Measurements from ENCODE around the gene ANKRD10. TPM values are rescaled to one million over a fixed set of nuclear protein-coding genes. Genes with fewer than 3 reads are reported as not detected.

The ANKRD10 gene
- total and polyA plus RNA-seq, 2 of the 8 experiments (the other 6 are each of a cell fraction or from before 2014, with no cell fraction given): 146 to 218 TPM

DNA sequence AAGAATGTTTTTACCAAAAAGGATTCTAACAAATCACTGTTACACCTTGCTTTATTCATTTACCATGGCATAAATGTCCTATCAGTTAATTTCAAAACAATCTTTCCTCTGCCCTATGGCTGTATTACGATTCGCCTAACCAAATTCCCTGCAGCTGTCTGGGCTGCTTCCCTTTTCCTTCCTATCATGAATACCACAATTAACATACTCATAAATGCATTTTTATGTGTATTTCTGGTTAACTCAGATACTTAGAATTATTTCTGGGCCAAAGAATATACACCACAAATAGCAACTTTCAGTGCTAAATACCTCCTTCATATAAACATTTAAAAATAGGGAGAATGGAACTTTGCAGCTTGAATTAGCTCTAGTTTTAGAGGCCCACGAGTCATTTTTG lies 30.4 kb downstream of the ANKRD10 start:
- H3K4me2 ChIP-seq (ENCODE audit: insufficient read depth in 1 of 2, low read depth in 2 of 2, low read length in 2 of 2): no peak overlapping the region
- H3K23me2 ChIP-seq (ENCODE audit: low read depth, low read length): no peaks in the 10 kb centered on the region
- peaks cover 0 to 5% (median under 1%) of the 10 kb centered on the region in 4 experiments; a peak in 1 of 8 replicates for H3K36me3 ChIP-seq (ENCODE audit: control insufficient read depth in 2 of 4, insufficient read depth in 4 of 4, low read length in 3 of 4)
- no peak overlapping the region for H2BK12ac ChIP-seq (ENCODE audit: low read depth, low read length)
- no peak overlapping the region for H3K27ac ChIP-seq (ENCODE audit: low read depth, low read length)
- H2BK20ac ChIP-seq (ENCODE audit: low read length): no peak overlapping the region
- ChIA-PET POLR2A (ENCODE audit: partially characterized antibody) (interaction anchor here (0.8 to 7.2 kb wide), 4 partner anchors 9 to 29 kb away, joined by 3 to 50 read pairs (median 10); partner anchors contain the start of gene ANKRD10), CTCF (ENCODE audit: partially characterized antibody) (interaction anchor here (0.7 to 2.5 kb wide), 5 partner anchors 10 to 240 kb away, joined by 3 to 11 read pairs (median 3); no protein-coding TSS in a partner anchor)
- H4K20me1 ChIP-seq (replicated peaks in 1 of 2; ENCODE audit: control insufficient read depth in 1 of 2, insufficient read depth in 2 of 2, low read length in 2 of 2): peaks cover 0 to 6% of the 10 kb centered on the region in 2 experiments
- DNase-seq (ENCODE audit: low read depth in 1 of 2, low spot score in 2 of 2) (no peak), FAIRE-seq (no peak)
- H2BK15ac ChIP-seq (ENCODE audit: low read length): no peak overlapping the region
- H3K9ac ChIP-seq (replicated peaks in 1 of 4; ENCODE audit: extremely low read depth in 1 of 4, low read depth in 3 of 4, low read length in 3 of 4): no peak overlapping the region
- H3K56ac ChIP-seq (replicated peaks; ENCODE audit: insufficient read length, low read depth, low read length): no peak overlapping the region
- H3K14ac ChIP-seq (ENCODE audit: insufficient read length): no peak overlapping the region
- H3K27me3 ChIP-seq (replicated peaks in 1 of 4; ENCODE audit: control insufficient read depth in 3 of 4, extremely low read depth in 1 of 4, insufficient read depth in 3 of 4, low read length in 3 of 4): no peaks in the 10 kb centered on the region
- no peak overlapping the region for H2AFZ ChIP-seq (ENCODE audit: low read length)
- H3K4me1 ChIP-seq (replicated peaks in 1 of 4; ENCODE audit: control insufficient read depth in 3 of 4, insufficient read depth in 4 of 4, low read length in 3 of 4): peaks cover 2 to 7% (median 4%) of the 10 kb centered on the region in 4 experiments; a peak in 5 of 7 replicates
- no peak overlapping the region for H2AK5ac ChIP-seq (ENCODE audit: low read depth, low read length)
- no peak overlapping the region for H4K5ac ChIP-seq (ENCODE audit: insufficient read length, low read depth, low read length)
- no peaks in the 10 kb centered on the region for H3K79me2 ChIP-seq (ENCODE audit: control insufficient read depth in 1 of 2, insufficient read depth in 2 of 2, low read length in 2 of 2)
- no peak overlapping the region for H2BK120ac ChIP-seq (replicated peaks; ENCODE audit: low read depth, low read length)
- H4K91ac ChIP-seq (replicated peaks; ENCODE audit: insufficient read length, low read length): no peak overlapping the region
- TF ChIP-seq BCL11A (IDR thresholded peaks at IDR 0.05; ENCODE audit: low read depth in 2 of 2, low read length in 2 of 2) (no peak), ZNF274 (IDR thresholded peaks at IDR 0.05; ENCODE audit: borderline replicate concordance, extremely low read depth, low read length) (no peak), ASH2L (IDR thresholded peaks at IDR 0.05; ENCODE audit: low read length) (no peak), TBP (IDR thresholded peaks at IDR 0.05; ENCODE audit: low read depth, low read length) (no peak)
- H3K23ac ChIP-seq (ENCODE audit: insufficient read length): no peak overlapping the region
- 89% methylated on average over 3 of the region's 3 CpGs; no CpG with 5 or more reads in 1 of the 2 experiments for WGBS, 2 experiments (ENCODE audit: extremely low coverage in 1 of 2, insufficient coverage in 1 of 2, insufficient read length in 1 of 2, insufficient replicate concordance in 2 of 2, low coverage in 1 of 2, low lambda C conversion rate in 2 of 2, missing lambda C conversion rate in 1 of 2)
- no peak overlapping the region for H3K4me3 ChIP-seq (ENCODE audit: extremely low read depth in 1 of 4, insufficient read depth in 2 of 4, low read depth in 3 of 4, low read length in 4 of 4)
- H3K18ac ChIP-seq (ENCODE audit: extremely low read depth, low read length): no peak overlapping the region
- no peak overlapping the region for H3K4ac ChIP-seq (replicated peaks; ENCODE audit: insufficient read length, low read depth, low read length)
- H3K79me1 ChIP-seq (ENCODE audit: low read depth, low read length): no peaks in the 10 kb centered on the region
- no peak overlapping the region for H2BK5ac ChIP-seq (ENCODE audit: low read depth, low read length)
- H4K8ac ChIP-seq (ENCODE audit: extremely low read depth, insufficient read depth, low read length): no peak overlapping the region
- H3K9me3 ChIP-seq (ENCODE audit: insufficient read depth in 2 of 2, low read depth in 1 of 2, low read length in 1 of 2): no peaks in the 10 kb centered on the region

Measured in H1 (cell line).